Astrocyte of the cerebellum (primary cell): ENCODE data around the gene OLIG2.

Experiments
- DNase-seq: peaks from one replicate; pipeline ENCODE4 v3.0.0-alpha.2; 2011; ENCODE audit warnings: low read depth
- H3K4me3 ChIP-seq: 2 replicates; pipeline ENCODE4 v1.5.1; 2011; ENCODE audit warnings: mild to moderate bottlenecking, low read depth, low read length, moderate library complexity
- CTCF ChIP-seq: IDR thresholded peaks from 2 replicates; pipeline ENCODE4 v1.5.1; 2012; ENCODE audit warnings: low read length, low read depth, moderate library complexity, mild to moderate bottlenecking; ENCODE audit errors: missing control alignments
- in situ Hi-C: cut with HindIII; loops from 2 replicates; pipeline ENCODE4 v1.10.0; 2017; ENCODE audit warnings: low sequenced_read_pairs

Gene OLIG2

DNA sequence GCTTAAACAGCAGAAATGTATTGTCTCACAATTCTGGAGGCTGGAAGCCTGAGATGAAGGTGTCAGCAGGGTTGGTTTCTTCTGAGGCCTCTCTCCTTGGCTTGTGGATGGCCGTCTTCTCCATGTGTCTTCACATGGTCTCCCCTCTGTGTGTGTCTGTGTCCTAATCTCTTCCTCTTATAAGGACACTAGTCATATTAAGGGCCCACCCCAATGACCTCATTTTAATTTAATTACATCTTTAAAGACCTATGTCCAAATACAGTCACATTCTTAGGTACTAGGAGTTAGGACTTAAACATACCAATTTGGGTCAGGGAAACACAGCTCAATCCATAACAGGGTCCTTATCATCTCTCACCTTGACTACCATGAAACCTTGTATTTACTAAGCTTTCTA, 14.8 kb upstream of the OLIG2 start:
- in situ Hi-C loops: no loop called here
- DNase-seq: no peak
- no peak for TF ChIP-seq CTCF
- H3K4me3 ChIP-seq: no peak overlapping the region

- no peak for TF ChIP-seq CTCF
- DNase-seq: no peak
- in situ Hi-C loops: no loop called here
- H3K4me3 ChIP-seq: no peak overlapping the region
Measured at GRCh38 chr21:33011462-33011861, 14.3 kb upstream of the OLIG2 start.

- DNase-seq: no peak
- no peak overlapping the region for H3K4me3 ChIP-seq
- in situ Hi-C loops: no loop called here
- TF ChIP-seq CTCF: no peak
Measured at GRCh38 chr21:33013626-33014025, 12.1 kb upstream of the OLIG2 start.

DNA sequence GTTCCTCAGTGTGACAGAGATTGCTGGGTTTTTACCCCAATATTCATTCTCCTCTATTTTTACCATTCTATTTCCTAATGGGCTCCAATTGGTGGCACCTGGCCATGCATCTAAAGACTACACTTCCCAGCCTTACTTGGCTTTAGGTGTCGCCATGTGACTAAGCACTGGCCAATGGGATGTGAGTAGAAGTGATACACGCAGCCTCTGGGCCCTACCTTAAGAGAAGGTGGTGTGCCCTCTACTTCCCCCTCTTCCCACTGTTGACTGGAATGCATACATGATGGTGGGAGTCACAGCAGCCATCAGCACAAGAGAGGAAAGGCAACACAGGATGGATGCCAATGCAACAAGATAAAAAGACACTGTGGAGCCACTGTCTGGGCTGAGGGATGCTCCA, 11.4 kb upstream of the OLIG2 start:
- TF ChIP-seq CTCF: no peak
- DNase-seq: no peak
- in situ Hi-C loops: no loop called here
- no peak overlapping the region for H3K4me3 ChIP-seq

GRCh38 chr21:33015096-33015495, 10.6 kb upstream of the OLIG2 start:
- H3K4me3 ChIP-seq: no peak overlapping the region
- in situ Hi-C loops: no loop called here
- TF ChIP-seq CTCF: no peak
- no peak for DNase-seq

GRCh38 chr21:33015756-33016155, 10.0 kb upstream of the OLIG2 start:
- TF ChIP-seq CTCF: no peak
- no peak overlapping the region for H3K4me3 ChIP-seq
- in situ Hi-C loops: no loop called here
- DNase-seq: no peak

DNA sequence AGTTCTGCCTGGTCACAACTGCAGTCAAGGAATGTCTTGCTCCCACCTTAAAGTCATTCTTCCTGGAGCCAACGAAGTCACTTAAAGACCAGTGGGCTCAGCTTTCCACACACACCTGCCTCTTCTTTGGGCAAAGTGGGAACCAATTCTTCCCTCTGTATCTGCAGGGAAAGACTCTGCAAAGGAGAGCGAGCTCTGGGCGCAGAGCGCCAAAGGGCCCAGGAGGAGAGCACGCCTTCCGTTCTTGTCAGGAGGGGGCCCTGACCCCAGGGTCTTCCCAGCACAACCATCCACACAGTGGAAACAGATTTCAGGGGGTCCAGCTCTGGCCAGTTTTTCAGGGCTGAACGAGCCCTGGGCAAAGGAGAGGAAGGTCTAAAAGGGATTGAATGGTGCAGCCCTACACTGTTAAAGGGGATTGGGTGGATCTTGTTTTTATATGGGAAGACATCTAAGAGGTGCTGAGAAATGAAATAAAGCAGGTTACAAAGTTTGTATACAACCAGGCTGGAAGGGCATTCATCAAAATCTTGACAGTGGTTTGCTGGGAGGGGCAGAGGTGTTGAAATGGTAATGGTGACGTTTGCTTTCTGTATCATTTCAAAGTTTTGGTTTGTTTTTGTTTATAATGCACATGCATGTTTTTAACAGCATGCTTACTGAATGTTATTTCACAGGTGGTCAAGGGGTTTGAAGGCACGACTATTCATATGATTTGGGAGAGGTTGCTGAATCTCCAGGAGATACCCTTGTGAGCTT, 6.8 kb upstream of the OLIG2 start:
- DNase-seq: no peak
- TF ChIP-seq CTCF: no peak

More for the DNA sequence above, 6.8 kb upstream of the OLIG2 start:
- no peak overlapping the region for H3K4me3 ChIP-seq
- in situ Hi-C loops: no loop called here
